HEK293 (cell line): ENCODE data around the gene CYP4V2.

Source experiments
- CTCF ChIA-PET: fragments of 350-600 bp; formaldehyde crosslinking; extraction: SDS; loops from one replicate; lab custom pipeline; 2021; ENCODE audit warnings: antibody characterized with exemption; lab: Yijun Ruan, JAX
- POLR2A ChIA-PET: fragments of 300-600 bp; formaldehyde crosslinking; extraction: SDS; loops from one replicate; lab custom pipeline; 2020; ENCODE audit warnings: antibody characterized with exemption, inconsistent platforms; lab: Yijun Ruan, JAX
- H3K27ac ChIP-seq: fragments of 200-500 bp; sonication (Bioruptor generic); 2 replicates; pipeline ENCODE4 v1.5.1; 2014; ENCODE audit warnings: low read depth, low read length, control low read depth, inconsistent platforms; ENCODE audit errors: extremely low read depth
- H3K36me3 ChIP-seq, 2 experiments: fragments of 200-500 bp in 1 of 2; sonication (Bioruptor generic) in 1 of 2; 1 replicate in 1 of 2; 2 replicates in 1 of 2; pipeline ENCODE4 v1.5.1; 2014 to 2017; ENCODE audit warnings: inconsistent platforms in 2 of 2, low read length in 2 of 2; ENCODE audit not compliant: control insufficient read depth in 2 of 2, insufficient read depth in 1 of 2
- H3K4me1 ChIP-seq: fragments of 200-500 bp; sonication (Bioruptor generic); 2 replicates; pipeline ENCODE4 v1.5.1; 2014; ENCODE audit warnings: mild to moderate bottlenecking, low read length, inconsistent platforms; ENCODE audit not compliant: control insufficient read depth, insufficient read depth
- H3K4me3 ChIP-seq: 2 replicates; pipeline ENCODE4 v1.5.1; 2011; ENCODE audit warnings: low read depth, mild to moderate bottlenecking, control low read depth, low read length, moderate library complexity
- H3K9me3 ChIP-seq: fragments of 200-500 bp; sonication (Bioruptor generic); 2 replicates; pipeline ENCODE4 v1.5.1; 2014; ENCODE audit warnings: low read depth, low read length, inconsistent platforms; ENCODE audit not compliant: control insufficient read depth, insufficient read depth
- KLF16 ChIP-seq: fragments of 450-650 bp; formaldehyde crosslinking; IDR thresholded peaks from 2 replicates; pipeline ENCODE4 v1.5.1; 2017; ENCODE audit warnings: missing biosample characterization, missing genetic modification characterization
- SCRT2 ChIP-seq: fragments of 450-650 bp; formaldehyde crosslinking; IDR thresholded peaks from 2 replicates; pipeline ENCODE4 v1.5.1; 2016; ENCODE audit warnings: missing biosample characterization, missing genetic modification characterization
- ZNF292 ChIP-seq: fragments of 450-650 bp; formaldehyde crosslinking; IDR thresholded peaks from 2 replicates; pipeline ENCODE4 v1.5.1; 2016; ENCODE audit warnings: low read depth, missing biosample characterization, missing genetic modification characterization, borderline replicate concordance
- ZNF404 ChIP-seq: fragments of 450-650 bp; formaldehyde crosslinking; IDR thresholded peaks from 2 replicates; pipeline ENCODE4 v1.5.1; 2017; ENCODE audit warnings: missing biosample characterization, missing genetic modification characterization
- ZNF423 ChIP-seq: fragments of 450-650 bp; formaldehyde crosslinking; IDR thresholded peaks from 2 replicates; pipeline ENCODE4 v1.5.1; 2016; ENCODE audit warnings: missing biosample characterization, missing genetic modification characterization
- ZNF514 ChIP-seq: fragments of 450-650 bp; formaldehyde crosslinking; IDR thresholded peaks from 2 replicates; pipeline ENCODE4 v1.5.1; 2016; ENCODE audit warnings: missing biosample characterization, missing genetic modification characterization
- ZNF529 ChIP-seq: fragments of 450-650 bp; formaldehyde crosslinking; IDR thresholded peaks from 2 replicates; pipeline ENCODE4 v1.5.1; 2017; ENCODE audit warnings: missing genetic modification characterization, missing biosample characterization; ENCODE audit not compliant: insufficient replicate concordance
- ZNF555 ChIP-seq: fragments of 450-650 bp; formaldehyde crosslinking; conservative IDR thresholded peaks from 2 replicates; pipeline ENCODE4 v1.5.1; 2017; ENCODE audit warnings: missing biosample characterization, mild to moderate bottlenecking, missing genetic modification characterization, inconsistent platforms
- ZNF610 ChIP-seq: fragments of 450-650 bp; formaldehyde crosslinking; IDR thresholded peaks from 2 replicates; pipeline ENCODE4 v1.5.1; 2016; ENCODE audit warnings: missing biosample characterization, missing genetic modification characterization, borderline replicate concordance
- ZNF623 ChIP-seq: fragments of 450-650 bp; formaldehyde crosslinking; IDR thresholded peaks from 2 replicates; pipeline ENCODE4 v1.5.1; 2016; ENCODE audit warnings: missing biosample characterization, missing genetic modification characterization
- ZNF624 ChIP-seq: fragments of 450-650 bp; formaldehyde crosslinking; IDR thresholded peaks from 2 replicates; pipeline ENCODE4 v1.5.1; 2017; ENCODE audit warnings: missing biosample characterization, missing genetic modification characterization
- ZNF654 ChIP-seq: fragments of 450-650 bp; formaldehyde crosslinking; IDR thresholded peaks from 2 replicates; pipeline ENCODE4 v1.5.1; 2016; ENCODE audit warnings: low read depth, missing biosample characterization, missing genetic modification characterization
- ZNF692 ChIP-seq: fragments of 450-650 bp; formaldehyde crosslinking; IDR thresholded peaks from 2 replicates; pipeline ENCODE4 v1.5.1; 2016; ENCODE audit warnings: missing biosample characterization, missing genetic modification characterization
- ZNF768 ChIP-seq: fragments of 450-650 bp; formaldehyde crosslinking; IDR thresholded peaks from 2 replicates; pipeline ENCODE4 v1.5.1; 2018; ENCODE audit warnings: missing biosample characterization, mild to moderate bottlenecking, missing genetic modification characterization
- ZNF837 ChIP-seq: fragments of 450-650 bp; formaldehyde crosslinking; IDR thresholded peaks from 2 replicates; pipeline ENCODE4 v1.5.1; 2016; ENCODE audit warnings: missing biosample characterization, missing genetic modification characterization
- ZSCAN5A ChIP-seq: fragments of 450-650 bp; formaldehyde crosslinking; IDR thresholded peaks from 2 replicates; pipeline ENCODE4 v1.5.1; 2016; ENCODE audit warnings: missing biosample characterization, missing genetic modification characterization
- TF ChIP-seq, protein P1 (sequence below): fragments of 450-650 bp; formaldehyde crosslinking; IDR thresholded peaks from 2 replicates; pipeline ENCODE4 v1.5.1; 2016; ENCODE audit warnings: missing biosample characterization, missing genetic modification characterization
- TF ChIP-seq, protein P2 (sequence below): fragments of 450-650 bp; formaldehyde crosslinking; IDR thresholded peaks from 2 replicates; pipeline ENCODE4 v1.5.0; 2017; ENCODE audit warnings: missing biosample characterization, missing genetic modification characterization, borderline replicate concordance

Gene CYP4V2

GRCh38 chr4:186169945-186170802 lies 21.2 kb upstream of the CYP4V2 start (continued):
- no peak for TF ChIP-seq ZNF692 (tag by site-specific recombination)
- no peak for TF ChIP-seq ZNF654 (tag by site-specific recombination)
- no peak for TF ChIP-seq ZNF837 (tag by site-specific recombination)
- no peak for TF ChIP-seq SCRT2 (tag by site-specific recombination)

DNA sequence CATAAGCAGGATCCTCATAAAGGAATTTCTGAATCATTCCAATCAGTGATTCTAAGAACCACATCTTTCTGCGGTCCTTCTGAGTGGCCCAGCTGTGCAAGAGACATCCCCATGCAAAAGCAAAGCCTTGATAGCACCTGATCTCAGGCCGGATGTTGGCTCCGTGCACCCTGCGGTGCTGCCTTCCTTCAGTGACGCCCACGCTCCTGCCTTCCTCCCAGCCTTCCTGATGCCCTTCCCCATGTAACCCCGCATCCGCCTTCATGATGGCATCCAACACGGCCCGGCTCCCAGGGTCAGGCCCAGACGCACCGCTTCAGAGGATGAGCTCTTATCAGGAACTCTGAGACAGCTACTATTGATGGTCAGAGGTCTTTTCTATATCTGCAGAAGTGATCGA lies 20.4 kb upstream of the CYP4V2 start:
- POLR2A ChIA-PET, result no interaction called here
- TF ChIP-seq ZNF610 (tag by site-specific recombination), result no peak
- TF ChIP-seq ZSCAN5A, result no peak
- TF ChIP-seq ZNF514, result no peak
- TF ChIP-seq ZNF624, result no peak
- H3K4me1 ChIP-seq, result no peaks in the 10 kb centered on the region
- no peak overlapping the region for H3K4me3 ChIP-seq
- H3K9me3 ChIP-seq, result no peaks in the 10 kb centered on the region
- H3K36me3 ChIP-seq, result no peaks in the 10 kb centered on the region
- H3K27ac ChIP-seq, result no peak overlapping the region
- CTCF ChIA-PET, result no interaction called here

DNA sequence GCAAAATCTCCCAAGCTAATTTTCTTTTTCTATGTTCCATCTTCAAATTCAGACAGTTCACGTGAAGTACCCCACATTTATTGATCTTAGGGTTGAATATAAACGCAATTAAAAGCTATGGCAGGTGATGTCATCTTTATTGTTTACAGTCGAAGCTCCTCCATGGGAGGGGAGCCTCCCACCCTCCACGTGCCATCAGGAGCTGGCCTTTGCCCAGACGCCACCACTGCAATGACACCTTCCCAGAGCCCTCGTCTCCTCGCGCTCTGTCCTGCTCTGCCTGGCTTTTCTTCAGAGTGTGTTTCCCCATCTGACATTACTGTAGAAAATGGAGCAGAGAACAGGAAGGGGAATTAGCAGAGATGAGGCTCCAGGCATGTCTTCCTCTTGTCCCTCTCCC lies 18.8 kb upstream of the CYP4V2 start:
- CTCF ChIA-PET, result no interaction called here
- Histone ChIP-seq H3K4me1 (no peaks in the 10 kb centered on the region), H3K36me3 (no peaks in the 10 kb centered on the region), H3K4me3 (no peak overlapping the region), H3K9me3 (no peaks in the 10 kb centered on the region), H3K27ac (no peak overlapping the region)
- no peak for TF ChIP-seq ZNF768 (tag by site-specific recombination)
- no peak for TF ChIP-seq ZSCAN5A
- no peak for TF ChIP-seq ZNF423 (tag by site-specific recombination)
- TF ChIP-seq ZNF529 (tag by site-specific recombination), result no peak
- POLR2A ChIA-PET, result no interaction called here

DNA sequence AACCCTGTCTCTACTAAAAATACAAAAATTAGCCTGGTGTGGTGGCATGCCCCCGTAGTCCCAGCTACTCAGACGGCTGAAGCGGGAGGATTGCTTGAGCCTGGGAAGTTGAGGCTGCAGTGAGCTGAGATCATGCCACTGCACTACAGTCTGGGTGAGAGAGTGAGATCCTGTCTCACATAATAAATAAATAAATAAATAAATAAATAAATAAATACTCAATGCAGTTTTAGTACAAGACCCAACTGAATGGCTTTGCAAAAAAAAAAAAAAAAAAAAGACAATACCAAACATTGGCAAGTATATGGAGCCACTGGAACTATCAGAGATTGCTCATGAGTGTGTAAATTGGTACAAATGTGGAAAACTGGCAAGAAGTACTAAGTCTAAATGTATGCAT lies 3.3 kb upstream of the CYP4V2 start:
- ChIA-PET POLR2A (no interaction called here), CTCF (interaction anchor here (0.6 kb wide), 1 partner anchor 108 kb away, joined by 3 read pairs; no protein-coding TSS in a partner anchor)
- H3K4me1 ChIP-seq, result no peaks in the 10 kb centered on the region; the same call in 1 of the 2 replicates
- no peaks in the 10 kb centered on the region for H3K36me3 ChIP-seq
- no peaks in the 10 kb centered on the region for H3K9me3 ChIP-seq
- no peak overlapping the region for H3K27ac ChIP-seq
- H3K4me3 ChIP-seq, result no peak overlapping the region
- TF ChIP-seq, protein P1, sequence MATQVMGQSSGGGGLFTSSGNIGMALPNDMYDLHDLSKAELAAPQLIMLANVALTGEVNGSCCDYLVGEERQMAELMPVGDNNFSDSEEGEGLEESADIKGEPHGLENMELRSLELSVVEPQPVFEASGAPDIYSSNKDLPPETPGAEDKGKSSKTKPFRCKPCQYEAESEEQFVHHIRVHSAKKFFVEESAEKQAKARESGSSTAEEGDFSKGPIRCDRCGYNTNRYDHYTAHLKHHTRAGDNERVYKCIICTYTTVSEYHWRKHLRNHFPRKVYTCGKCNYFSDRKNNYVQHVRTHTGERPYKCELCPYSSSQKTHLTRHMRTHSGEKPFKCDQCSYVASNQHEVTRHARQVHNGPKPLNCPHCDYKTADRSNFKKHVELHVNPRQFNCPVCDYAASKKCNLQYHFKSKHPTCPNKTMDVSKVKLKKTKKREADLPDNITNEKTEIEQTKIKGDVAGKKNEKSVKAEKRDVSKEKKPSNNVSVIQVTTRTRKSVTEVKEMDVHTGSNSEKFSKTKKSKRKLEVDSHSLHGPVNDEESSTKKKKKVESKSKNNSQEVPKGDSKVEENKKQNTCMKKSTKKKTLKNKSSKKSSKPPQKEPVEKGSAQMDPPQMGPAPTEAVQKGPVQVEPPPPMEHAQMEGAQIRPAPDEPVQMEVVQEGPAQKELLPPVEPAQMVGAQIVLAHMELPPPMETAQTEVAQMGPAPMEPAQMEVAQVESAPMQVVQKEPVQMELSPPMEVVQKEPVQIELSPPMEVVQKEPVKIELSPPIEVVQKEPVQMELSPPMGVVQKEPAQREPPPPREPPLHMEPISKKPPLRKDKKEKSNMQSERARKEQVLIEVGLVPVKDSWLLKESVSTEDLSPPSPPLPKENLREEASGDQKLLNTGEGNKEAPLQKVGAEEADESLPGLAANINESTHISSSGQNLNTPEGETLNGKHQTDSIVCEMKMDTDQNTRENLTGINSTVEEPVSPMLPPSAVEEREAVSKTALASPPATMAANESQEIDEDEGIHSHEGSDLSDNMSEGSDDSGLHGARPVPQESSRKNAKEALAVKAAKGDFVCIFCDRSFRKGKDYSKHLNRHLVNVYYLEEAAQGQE (tag by site-specific recombination), result 0 out of 2 replicates have a peak, but pooled peaks have one; percentile 17
- TF ChIP-seq ZNF292 (tag by site-specific recombination) (no peak), ZNF404 (tag by site-specific recombination) (no peak), ZNF610 (tag by site-specific recombination) (no peak), KLF16 (no peak), ZNF555 (tag by site-specific recombination) (0 out of 2 replicates have a peak, but pooled peaks have one; percentile 24), ZNF623 (tag by site-specific recombination) (0 out of 2 replicates have a peak, but pooled peaks have one; percentile 18)
- TF ChIP-seq, protein P2, sequence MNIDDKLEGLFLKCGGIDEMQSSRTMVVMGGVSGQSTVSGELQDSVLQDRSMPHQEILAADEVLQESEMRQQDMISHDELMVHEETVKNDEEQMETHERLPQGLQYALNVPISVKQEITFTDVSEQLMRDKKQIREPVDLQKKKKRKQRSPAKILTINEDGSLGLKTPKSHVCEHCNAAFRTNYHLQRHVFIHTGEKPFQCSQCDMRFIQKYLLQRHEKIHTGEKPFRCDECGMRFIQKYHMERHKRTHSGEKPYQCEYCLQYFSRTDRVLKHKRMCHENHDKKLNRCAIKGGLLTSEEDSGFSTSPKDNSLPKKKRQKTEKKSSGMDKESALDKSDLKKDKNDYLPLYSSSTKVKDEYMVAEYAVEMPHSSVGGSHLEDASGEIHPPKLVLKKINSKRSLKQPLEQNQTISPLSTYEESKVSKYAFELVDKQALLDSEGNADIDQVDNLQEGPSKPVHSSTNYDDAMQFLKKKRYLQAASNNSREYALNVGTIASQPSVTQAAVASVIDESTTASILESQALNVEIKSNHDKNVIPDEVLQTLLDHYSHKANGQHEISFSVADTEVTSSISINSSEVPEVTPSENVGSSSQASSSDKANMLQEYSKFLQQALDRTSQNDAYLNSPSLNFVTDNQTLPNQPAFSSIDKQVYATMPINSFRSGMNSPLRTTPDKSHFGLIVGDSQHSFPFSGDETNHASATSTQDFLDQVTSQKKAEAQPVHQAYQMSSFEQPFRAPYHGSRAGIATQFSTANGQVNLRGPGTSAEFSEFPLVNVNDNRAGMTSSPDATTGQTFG (tag by site-specific recombination), result no peak
